IMR-90 (cell line): ENCODE data around the gene KRTAP10-7. TPM values are rescaled to one million over a fixed set of nuclear protein-coding genes. Genes with fewer than 3 reads are reported as not detected.

Experiments
- ATAC-seq: fragments of 200-7000 bp; cut with Tn5 transposase; 2 replicates; pipeline ENCODE4 v1.9.1; 2020; ENCODE audit warnings: low read depth, mild to moderate bottlenecking, moderate library complexity
- BruUV-seq: library from RNA; stranded (reverse); fragments of 400-500 nt; replicated peaks from 2 replicates; lab custom pipeline; 2021; lab: Mats Ljungman, UMichigan
- CTCF ChIA-PET: fragments of 300-600 bp; formaldehyde crosslinking; extraction: SDS; loops from one replicate; lab custom pipeline; 2021; ENCODE audit warnings: antibody characterized with exemption; lab: Yijun Ruan, JAX
- POLR2A ChIA-PET: fragments of 300-600 bp; sonication (Branson Sonifier 250); formaldehyde crosslinking; loops from one replicate; lab custom pipeline; 2022; ENCODE audit warnings: antibody characterized with exemption; ENCODE audit not compliant: unreplicated experiment; lab: Charles Lee
- DNase-seq: peaks from one replicate; pipeline ENCODE4 v3.0.0; 2013
- H2AFZ ChIP-seq: replicated peaks from 2 replicates; pipeline ENCODE3; 2013; ENCODE audit warnings: low read length, mild to moderate bottlenecking; ENCODE audit not compliant: poor library complexity
- H2AK5ac ChIP-seq: 2 replicates; pipeline ENCODE4 v1.6.1; 2013; ENCODE audit warnings: low read depth, low read length, inconsistent platforms
- H2AK9ac ChIP-seq: replicated peaks from 2 replicates; pipeline ENCODE3; 2013; ENCODE audit warnings: mild to moderate bottlenecking, low read depth, low read length, moderate library complexity; ENCODE audit not compliant: poor library complexity
- H2BK120ac ChIP-seq: 2 replicates; pipeline ENCODE4 v1.6.1; 2013; ENCODE audit warnings: low read depth, low read length, inconsistent platforms
- H2BK15ac ChIP-seq: 3 replicates; pipeline ENCODE4 v1.6.1; 2013; ENCODE audit warnings: low read depth, low read length, inconsistent platforms
- H2BK20ac ChIP-seq: 2 replicates; pipeline ENCODE4 v1.6.1; 2013; ENCODE audit warnings: low read depth, mild to moderate bottlenecking, inconsistent platforms, low read length, moderate library complexity
- H2BK5ac ChIP-seq: 2 replicates; pipeline ENCODE4 v1.6.1; 2013; ENCODE audit warnings: mild to moderate bottlenecking, low read depth, low read length, inconsistent platforms; ENCODE audit not compliant: poor library complexity, severe bottlenecking
- H3K14ac ChIP-seq: replicated peaks from 2 replicates; pipeline ENCODE4 v1.6.1; 2013; ENCODE audit warnings: low read depth, low read length, inconsistent platforms
- H3K18ac ChIP-seq: 2 replicates; pipeline ENCODE4 v1.6.1; 2013; ENCODE audit warnings: low read depth, low read length, control low read depth
- H3K23ac ChIP-seq: 2 replicates; pipeline ENCODE4 v1.6.1; 2013; ENCODE audit warnings: low read depth, low read length, inconsistent platforms
- H3K27ac ChIP-seq: 2 replicates; pipeline ENCODE4 v1.5.1; 2013; ENCODE audit warnings: mild to moderate bottlenecking, control low read depth, low read length; ENCODE audit not compliant: insufficient read depth
- H3K27me3 ChIP-seq: 2 replicates; pipeline ENCODE4 v1.6.1; 2013; ENCODE audit warnings: low read length; ENCODE audit not compliant: control insufficient read depth, insufficient read depth
- H3K36me3 ChIP-seq: 2 replicates; pipeline ENCODE4 v1.6.1; 2013; ENCODE audit warnings: low read length, mixed read lengths; ENCODE audit not compliant: control insufficient read depth, insufficient read depth
- H3K4ac ChIP-seq: 2 replicates; pipeline ENCODE4 v1.6.1; 2013; ENCODE audit warnings: low read depth, low read length, inconsistent platforms
- H3K4me1 ChIP-seq: 2 replicates; pipeline ENCODE4 v1.6.1; 2013; ENCODE audit warnings: low read length, mixed read lengths; ENCODE audit not compliant: control insufficient read depth, insufficient read depth
- H3K4me2 ChIP-seq: 2 replicates; pipeline ENCODE4 v1.6.1; 2013; ENCODE audit warnings: low read depth, mild to moderate bottlenecking, control low read depth, low read length, moderate library complexity
- H3K4me3 ChIP-seq: 2 replicates; pipeline ENCODE4 v1.5.1; 2013; ENCODE audit warnings: low read depth, mild to moderate bottlenecking, control low read depth, low read length, moderate library complexity; ENCODE audit not compliant: insufficient read depth
- H3K56ac ChIP-seq: 2 replicates; pipeline ENCODE4 v1.6.1; 2013; ENCODE audit warnings: low read length, inconsistent platforms; ENCODE audit not compliant: insufficient read depth; ENCODE audit errors: extremely low read depth
- H3K79me1 ChIP-seq, 2 experiments: 2 replicates each; pipeline ENCODE4 v1.6.1; 2013; ENCODE audit warnings: low read length in 2 of 2, inconsistent platforms in 1 of 2, low read depth in 1 of 2
- H3K9ac ChIP-seq: 2 replicates; pipeline ENCODE4 v1.6.1; 2013; ENCODE audit warnings: low read depth, low read length, control low read depth
- H3K9me1 ChIP-seq: 2 replicates; pipeline ENCODE4 v1.6.1; 2013; ENCODE audit warnings: low read length, inconsistent platforms; ENCODE audit not compliant: insufficient read depth
- H3K9me3 ChIP-seq: 2 replicates; pipeline ENCODE4 v1.6.1; 2013; ENCODE audit warnings: low read length; ENCODE audit not compliant: control insufficient read depth, insufficient read depth
- H4K20me1 ChIP-seq: 2 replicates; pipeline ENCODE4 v1.6.1; 2013; ENCODE audit warnings: low read length, inconsistent platforms; ENCODE audit not compliant: insufficient read depth
- H4K5ac ChIP-seq: 2 replicates; pipeline ENCODE4 v1.6.1; 2013; ENCODE audit warnings: mild to moderate bottlenecking, low read depth, low read length, control low read depth
- H4K8ac ChIP-seq, 2 experiments: 2 replicates each; pipeline ENCODE4 v1.6.1; 2013; ENCODE audit warnings: low read depth in 2 of 2, low read length in 2 of 2, control low read depth in 1 of 2, inconsistent platforms in 1 of 2
- H4K91ac ChIP-seq: 2 replicates; pipeline ENCODE4 v1.6.1; 2013; ENCODE audit warnings: low read depth, low read length, inconsistent platforms; ENCODE audit not compliant: insufficient read depth
- BHLHE40 ChIP-seq: fragments of 150-350 bp; IDR thresholded peaks from 2 replicates; pipeline ENCODE4 v1.6.1; 2016; ENCODE audit warnings: mild to moderate bottlenecking, low read depth, low read length
- CEBPB ChIP-seq: IDR thresholded peaks from 2 replicates; pipeline ENCODE4 v1.6.1; 2012; ENCODE audit warnings: low read depth, low read length, improper control_type of control experiment
- CHD1 ChIP-seq: IDR thresholded peaks from 2 replicates; pipeline ENCODE4 v1.6.1; 2012; ENCODE audit warnings: low read depth, low read length, improper control_type of control experiment
- CTCF ChIP-seq: conservative IDR thresholded peaks from 2 replicates; pipeline ENCODE4 v1.5.1; 2012; ENCODE audit warnings: mild to moderate bottlenecking, low read depth, low read length, improper control_type of control experiment
- ELK1 ChIP-seq: fragments of 150-350 bp; IDR thresholded peaks from 2 replicates; pipeline ENCODE4 v1.6.1; 2016; ENCODE audit warnings: low read depth, mild to moderate bottlenecking, low read length, moderate library complexity, borderline replicate concordance
- FOS ChIP-seq: fragments of 150-350 bp; IDR thresholded peaks from 2 replicates; pipeline ENCODE4 v1.6.1; 2016; ENCODE audit warnings: low read depth, low read length
- MAFK ChIP-seq: IDR thresholded peaks from 2 replicates; pipeline ENCODE4 v1.6.1; 2012; ENCODE audit warnings: low read depth, low read length, improper control_type of control experiment
- MXI1 ChIP-seq: IDR thresholded peaks from 2 replicates; pipeline ENCODE4 v1.6.1; 2012; ENCODE audit warnings: low read depth, mild to moderate bottlenecking, low read length, moderate library complexity, borderline replicate concordance
- NFE2L2 ChIP-seq: fragments of 150-350 bp; IDR thresholded peaks from 2 replicates; pipeline ENCODE4 v1.6.1; 2016; ENCODE audit warnings: low read depth, mild to moderate bottlenecking, low read length
- POLR2A ChIP-seq: IDR thresholded peaks from 2 replicates; pipeline ENCODE4 v1.6.1; 2012; ENCODE audit warnings: mild to moderate bottlenecking, low read depth, low read length
- RAD21 ChIP-seq: IDR thresholded peaks from 2 replicates; pipeline ENCODE4 v1.6.1; 2012; ENCODE audit warnings: low read length, improper control_type of control experiment
- RCOR1 ChIP-seq: IDR thresholded peaks from 2 replicates; pipeline ENCODE4 v1.6.1; 2012; ENCODE audit warnings: mild to moderate bottlenecking, low read length, improper control_type of control experiment; ENCODE audit not compliant: insufficient replicate concordance
- RFX5 ChIP-seq: IDR thresholded peaks from 2 replicates; pipeline ENCODE4 v1.8.0; 2012; ENCODE audit warnings: low read depth, mild to moderate bottlenecking, low read length, moderate library complexity
- SMC3 ChIP-seq: fragments of 150-350 bp; IDR thresholded peaks from 2 replicates; pipeline ENCODE4 v1.6.1; 2016; ENCODE audit warnings: low read depth, mild to moderate bottlenecking, antibody characterized with exemption, low read length, moderate library complexity
- USF2 ChIP-seq: fragments of 150-350 bp; IDR thresholded peaks from 2 replicates; pipeline ENCODE4 v1.6.1; 2017; ENCODE audit warnings: mild to moderate bottlenecking, antibody characterized with exemption, low read length, low read depth
- WGBS, 2 experiments: methylation state at CpG; one replicate each; pipeline versions ENCODE4 v1.1.5 to v1.1.7; 2013; ENCODE audit warnings: missing lambda C conversion rate in 2 of 2; ENCODE audit not compliant: insufficient read length in 1 of 2; ENCODE audit errors: extremely low coverage in 2 of 2; 5-methylcytosine and 5-hydroxymethylcytosine counted together
- dilution Hi-C: fragments of 300-500 bp; cut with HindIII; formaldehyde crosslinking; loops from one replicate; pipeline ENCODE4 v1.14.3; 2018; ENCODE audit warnings: low sequenced_read_pairs; ENCODE audit not compliant: unreplicated experiment
- in situ Hi-C: fragments of 300-500 bp; cut with MboI; formaldehyde crosslinking; loops from 3 replicates; pipeline ENCODE4 v1.14.3; 2019; ENCODE audit warnings: low sequenced_read_pairs, inconsistent platforms, mixed read lengths
- intact Hi-C: fragments of 100-400 bp; cut with micrococcal nuclease; formaldehyde crosslinking; loops from 2 replicates; pipeline ENCODE4 v1.10.0; 2022
- polyA plus RNA-seq, 3 experiments: library from polyadenylated mRNA; depleted of rRNA; stranded (reverse); fragments of >200 nt; gene quantifications; 2 replicates each; pipeline ENCODE4 v1.2.3, GENCODE V29; 2012; ENCODE audit warnings: low replicate concordance in 1 of 3
- total RNA-seq: library from RNA; depleted of rRNA; stranded (reverse); fragments of >200 nt; gene quantifications from 2 replicates; pipeline ENCODE4 v1.2.3, GENCODE V29; 2012

The KRTAP10-7 gene
- total and polyA plus RNA-seq, 2 of the 4 experiments (the other 2 are of a cell fraction): not detected

GRCh38 chr21:44640761-44641160 is 40.4 kb downstream of the KRTAP10-7 start:
- no peak overlapping the region for H2BK20ac ChIP-seq
- no peak overlapping the region for H2AK5ac ChIP-seq
- no peak overlapping the region for H3K9ac ChIP-seq
- H3K23ac ChIP-seq: no peak overlapping the region
- no peak overlapping the region for H3K56ac ChIP-seq
- ChIA-PET POLR2A (no interaction called here), CTCF (no interaction called here)
- H2BK120ac ChIP-seq: no peak overlapping the region
- H2BK15ac ChIP-seq: no peak overlapping the region
- DNase-seq: no peak
- no peak overlapping the region for H3K4me3 ChIP-seq
- no TSS peak for BruUV-seq
- H2AK9ac ChIP-seq: no peak overlapping the region
- no peaks in the 10 kb centered on the region for H3K36me3 ChIP-seq
- in situ Hi-C loops: no loop called here
- no peak overlapping the region for H3K4ac ChIP-seq
- dilution Hi-C loops: no loop called here
- H4K91ac ChIP-seq: no peak overlapping the region
- no peak overlapping the region for H3K4me2 ChIP-seq
- H2AFZ ChIP-seq: no peak overlapping the region
- H3K9me3 ChIP-seq: peaks cover 10% of the 10 kb centered on the region
- WGBS, 2 experiments: 83% methylated on average over 2 of the region's 5 CpGs; no CpG with 5 or more reads in 1 of the 2 experiments
- H3K14ac ChIP-seq: no peak overlapping the region
- H3K79me1 ChIP-seq: no peaks in the 10 kb centered on the region
- no peak overlapping the region for H3K18ac ChIP-seq
- no peak overlapping the region for H2BK5ac ChIP-seq
- no peaks in the 10 kb centered on the region for H3K9me1 ChIP-seq
- no peaks in the 10 kb centered on the region for H3K4me1 ChIP-seq
- ATAC-seq: no peak
- no peak overlapping the region for H4K8ac ChIP-seq
- H4K5ac ChIP-seq: no peak overlapping the region
- TF ChIP-seq ELK1 (no peak), SMC3 (no peak), BHLHE40 (no peak), FOS (no peak), CHD1 (no peak), MAFK (no peak), CTCF (no peak), RAD21 (no peak), CEBPB (no peak), NFE2L2 (no peak), RFX5 (no peak), RCOR1 (no peak), MXI1 (no peak), USF2 (no peak), POLR2A (no peak)
- H4K20me1 ChIP-seq: no peaks in the 10 kb centered on the region
- intact Hi-C loops: no loop called here
- no peaks in the 10 kb centered on the region; the same call in 1 of the 2 replicates for H3K27me3 ChIP-seq
- no peak overlapping the region for H3K27ac ChIP-seq
